PC-9 (cell line): ENCODE data around the gene TRIM56.

Source experiments
- CTCF ChIP-seq: fragments of 200-600 bp; sonication (generic); conservative IDR thresholded peaks from 2 replicates; pipeline ENCODE4 v1.6.1; 2017; ENCODE audit warnings: mixed run types, antibody characterized with exemption, mild to moderate bottlenecking, moderate library complexity
- EZH2 ChIP-seq: fragments of 200-600 bp; sonication (generic); IDR thresholded peaks from 2 replicates; pipeline ENCODE4 v1.8.0; 2017; ENCODE audit warnings: antibody characterized with exemption, low read depth

- TF ChIP-seq CTCF (no peak), EZH2 (no peak)
Observed at GRCh38 chr7:101068401-101068800, 16.9 kb upstream of the TRIM56 start.
